IPS-18a (cell line): ENCODE results near the gene ENTPD7.

Experiments used
- H3K27ac ChIP-seq: one replicate; pipeline ENCODE4 v1.5.1; 2013; ENCODE audit warnings: low read length
- H3K27me3 ChIP-seq: one replicate; pipeline ENCODE4 v1.6.1; 2013; ENCODE audit warnings: mild to moderate bottlenecking, low read length; ENCODE audit not compliant: control insufficient read depth, insufficient read depth
- H3K36me3 ChIP-seq: one replicate; pipeline ENCODE4 v1.6.1; 2013; ENCODE audit warnings: low read depth, low read length; ENCODE audit not compliant: control insufficient read depth
- H3K4me1 ChIP-seq: one replicate; pipeline ENCODE4 v1.6.1; 2013; ENCODE audit warnings: low read depth, low read length; ENCODE audit not compliant: control insufficient read depth
- H3K4me3 ChIP-seq: one replicate; pipeline ENCODE4 v1.5.1; 2013; ENCODE audit warnings: low read length
- H3K9ac ChIP-seq: one replicate; pipeline ENCODE4 v1.6.1; 2013; ENCODE audit warnings: mild to moderate bottlenecking, low read length, moderate library complexity
- H3K9me3 ChIP-seq: one replicate; pipeline ENCODE4 v1.6.1; 2013; ENCODE audit warnings: low read depth, low read length; ENCODE audit not compliant: control insufficient read depth

The ENTPD7 gene

DNA sequence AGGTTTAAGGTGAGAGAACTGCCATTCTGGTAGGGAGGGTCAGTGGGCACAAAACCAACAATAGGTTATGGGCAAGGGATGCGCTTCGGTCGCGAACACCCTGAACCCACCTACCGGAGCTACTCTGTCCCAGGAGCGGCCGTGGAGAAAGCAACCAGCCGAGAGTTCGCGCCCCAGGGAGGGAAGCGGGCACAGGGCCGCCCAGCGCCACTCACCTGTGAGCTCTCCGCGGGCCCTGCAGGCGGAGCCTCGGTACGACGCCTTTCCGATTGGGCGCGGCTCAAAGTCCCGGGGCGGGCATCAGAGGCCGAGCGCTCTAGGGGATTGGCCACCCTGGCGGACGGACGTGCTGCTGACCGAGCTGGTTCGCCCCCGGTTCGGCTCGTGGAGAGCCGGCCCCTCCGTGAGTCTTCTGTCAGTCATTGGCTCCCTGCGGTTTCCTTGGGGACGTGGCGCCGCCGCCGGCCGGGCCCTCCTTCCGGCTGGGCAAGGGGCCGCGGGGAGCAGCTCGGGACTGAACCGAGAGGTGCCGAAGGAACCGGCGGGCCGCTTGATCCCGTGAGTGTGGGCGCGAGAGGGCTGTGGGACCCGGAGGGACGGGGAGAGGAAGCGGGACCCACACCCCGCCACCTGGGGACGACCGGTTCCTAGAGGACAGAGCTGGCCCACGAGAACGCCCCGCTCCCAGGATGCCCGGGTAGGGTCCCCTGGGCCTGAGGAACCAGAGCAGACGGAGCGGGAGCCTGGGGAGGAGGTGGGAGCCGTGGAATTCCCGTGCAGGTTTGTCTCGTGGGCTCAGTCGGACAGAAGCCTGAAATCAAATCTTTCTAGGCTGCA is at the start of gene ENTPD7:
ENTPD7 (plus strand) TSS at position 479 of the 837 bp plus-strand sequence. CDS start 448 bp downstream, outside the sequence.
- Histone ChIP-seq H3K4me1 (no peaks in the 10 kb centered on the region), H3K9me3 (no peaks in the 10 kb centered on the region), H3K27ac (no peak within 1 kb of the TSS), H3K9ac (peak within 1 kb of the TSS; percentile 81), H3K4me3 (peak within 1 kb of the TSS; percentile 89), H3K36me3 (no peaks in the 10 kb centered on the region), H3K27me3 (peaks cover 28% of the 10 kb centered on the region)

- Histone ChIP-seq H3K27me3 (no peaks in the 10 kb centered on the region), H3K4me3 (no peak overlapping the region), H3K4me1 (no peaks in the 10 kb centered on the region), H3K9me3 (no peaks in the 10 kb centered on the region), H3K9ac (no peak overlapping the region), H3K36me3 (peaks cover 5% of the 10 kb centered on the region), H3K27ac (no peak overlapping the region)
Observed at GRCh38 chr10:99610221-99610620, 49.1 kb upstream of the ENTPD7 start.

- no peaks in the 10 kb centered on the region for H3K4me1 ChIP-seq
- H3K27me3 ChIP-seq: no peaks in the 10 kb centered on the region
- H3K4me3 ChIP-seq: no peak overlapping the region
- H3K9me3 ChIP-seq: no peaks in the 10 kb centered on the region
- H3K36me3 ChIP-seq: peaks cover 5% of the 10 kb centered on the region
- no peak overlapping the region for H3K9ac ChIP-seq
- no peak overlapping the region for H3K27ac ChIP-seq
Observed at GRCh38 chr10:99611326-99611725, 48.0 kb upstream of the ENTPD7 start.

- H3K36me3 ChIP-seq: peaks cover 5% of the 10 kb centered on the region
- H3K27ac ChIP-seq: no peak overlapping the region
Observed at GRCh38 chr10:99612167-99612831, 47.0 kb upstream of the ENTPD7 start.

GRCh38 chr10:99615426-99615825 is 43.9 kb upstream of the ENTPD7 start:
- H3K27me3 ChIP-seq: no peaks in the 10 kb centered on the region
- peaks cover 5% of the 10 kb centered on the region for H3K36me3 ChIP-seq

More at GRCh38 chr10:99612167-99612831, 47.0 kb upstream of the ENTPD7 start:
- H3K4me3 ChIP-seq: no peak overlapping the region
- no peaks in the 10 kb centered on the region for H3K9me3 ChIP-seq
- no peaks in the 10 kb centered on the region for H3K27me3 ChIP-seq
- H3K4me1 ChIP-seq: no peaks in the 10 kb centered on the region
- no peak overlapping the region for H3K9ac ChIP-seq

DNA sequence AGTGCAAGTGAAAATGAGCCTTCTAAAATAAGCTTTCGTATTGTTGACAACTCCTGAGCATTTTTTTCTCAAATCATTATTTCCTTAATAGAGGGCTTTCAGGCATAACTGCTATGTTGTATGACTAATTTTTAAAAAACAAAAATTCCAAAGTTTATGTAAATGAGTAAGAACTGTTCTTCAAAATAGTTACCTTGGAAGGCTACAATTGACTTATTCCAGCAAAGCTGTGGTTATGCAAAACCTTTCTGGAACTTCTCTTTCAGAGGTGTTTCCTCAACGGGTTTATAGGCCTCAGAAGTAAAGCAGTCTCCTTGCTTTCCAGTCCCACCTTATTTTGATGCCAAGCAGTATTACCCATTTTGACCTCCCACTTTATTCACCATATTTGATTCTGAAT is 41.6 kb upstream of the ENTPD7 start:
- no peaks in the 10 kb centered on the region for H3K9me3 ChIP-seq
- H3K4me3 ChIP-seq: no peak overlapping the region
- no peak overlapping the region for H3K27ac ChIP-seq
- H3K27me3 ChIP-seq: no peaks in the 10 kb centered on the region
- H3K9ac ChIP-seq: no peak overlapping the region
- H3K4me1 ChIP-seq: peaks cover 21% of the 10 kb centered on the region
- H3K36me3 ChIP-seq: no peaks in the 10 kb centered on the region

More at GRCh38 chr10:99615426-99615825, 43.9 kb upstream of the ENTPD7 start:
- Histone ChIP-seq H3K9ac (no peak overlapping the region), H3K9me3 (no peaks in the 10 kb centered on the region), H3K27ac (no peak overlapping the region), H3K4me3 (no peak overlapping the region), H3K4me1 (peaks cover 14% of the 10 kb centered on the region)

- H3K9ac ChIP-seq: peak overlapping the region; percentile 53
- H3K4me3 ChIP-seq: peak overlapping the region; percentile 80
- no peaks in the 10 kb centered on the region for H3K36me3 ChIP-seq
- H3K4me1 ChIP-seq: peaks cover 21% of the 10 kb centered on the region
- H3K27ac ChIP-seq: no peak overlapping the region
- H3K9me3 ChIP-seq: no peaks in the 10 kb centered on the region
- no peaks in the 10 kb centered on the region for H3K27me3 ChIP-seq
Observed at GRCh38 chr10:99619090-99619800, 40.1 kb upstream of the ENTPD7 start.

- no peaks in the 10 kb centered on the region for H3K9me3 ChIP-seq
- H3K27me3 ChIP-seq: no peaks in the 10 kb centered on the region
- no peaks in the 10 kb centered on the region for H3K36me3 ChIP-seq
- H3K4me3 ChIP-seq: peak within 1 kb of the TSS; percentile 80
- H3K27ac ChIP-seq: no peak within 1 kb of the TSS
- peaks cover 21% of the 10 kb centered on the region for H3K4me1 ChIP-seq
- peak within 1 kb of the TSS; percentile 84 for H3K9ac ChIP-seq
Observed at GRCh38 chr10:99619851-99620710, 39.2 kb upstream of the ENTPD7 start, which contains the start of gene SLC25A28. Gene SLC25A28, minus strand, starts transcription at chr10:99620439. Its CDS starts 104 bp downstream, at chr10:99620335.

- Histone ChIP-seq H3K36me3 (no peaks in the 10 kb centered on the region), H3K9ac (peak overlapping the region; percentile 84), H3K4me3 (peak overlapping the region; percentile 80), H3K27me3 (no peaks in the 10 kb centered on the region), H3K4me1 (peaks cover 21% of the 10 kb centered on the region), H3K27ac (no peak overlapping the region), H3K9me3 (no peaks in the 10 kb centered on the region)
Observed at GRCh38 chr10:99620711-99621453, 38.4 kb upstream of the ENTPD7 start.

- peak overlapping the region; percentile 80 for H3K4me3 ChIP-seq
- H3K9ac ChIP-seq: peak overlapping the region; percentile 84
- no peaks in the 10 kb centered on the region for H3K9me3 ChIP-seq
- H3K27ac ChIP-seq: peak overlapping the region; percentile 59
- H3K4me1 ChIP-seq: peaks cover 21% of the 10 kb centered on the region
- H3K36me3 ChIP-seq: no peaks in the 10 kb centered on the region
- H3K27me3 ChIP-seq: no peaks in the 10 kb centered on the region
Observed at GRCh38 chr10:99621454-99622251, 37.7 kb upstream of the ENTPD7 start.
